H1 (cell line): ENCODE measurements around the gene CDC42EP3. TPM values are rescaled to one million over a fixed set of nuclear protein-coding genes. Genes with fewer than 3 reads are reported as not detected.

Experiments used
- CTCF ChIA-PET: fragments of 300-600 bp; sonication (Branson Sonifier 250); formaldehyde crosslinking; loops from one replicate; lab custom pipeline; 2021; ENCODE audit not compliant: partially characterized antibody; lab: Charles Lee
- POLR2A ChIA-PET: fragments of 300-600 bp; sonication (Branson Sonifier 250); formaldehyde crosslinking; loops from one replicate; lab custom pipeline; 2021; ENCODE audit warnings: inconsistent platforms; ENCODE audit not compliant: partially characterized antibody; lab: Charles Lee
- DNase-seq, 2 experiments: peaks; one replicate each; pipeline versions ENCODE4 v3.0.0 to v3.0.0-alpha.2; 2010 to 2022; ENCODE audit warnings: low spot score in 2 of 2, low read depth in 1 of 2, mixed read lengths in 1 of 2
- FAIRE-seq: peaks from 2 replicates; lab custom pipeline; 2011; peaks lifted over from hg19 to GRCh38; lab: Jason Lieb, UNC
- H2AFZ ChIP-seq: 2 replicates; pipeline ENCODE4 v1.8.1; 2012; ENCODE audit warnings: low read length, inconsistent platforms
- H2AK5ac ChIP-seq: 2 replicates; pipeline ENCODE4 v1.6.1; 2013; ENCODE audit warnings: low read depth, low read length
- H2BK120ac ChIP-seq: replicated peaks from 2 replicates; pipeline ENCODE3; 2013; ENCODE audit warnings: low read depth, low read length, inconsistent platforms
- H2BK12ac ChIP-seq: 2 replicates; pipeline ENCODE4 v1.6.1; 2013; ENCODE audit warnings: low read depth, low read length
- H2BK15ac ChIP-seq: 2 replicates; pipeline ENCODE4 v1.6.1; 2013; ENCODE audit warnings: low read length
- H2BK20ac ChIP-seq: 2 replicates; pipeline ENCODE4 v1.6.1; 2013; ENCODE audit warnings: low read length
- H2BK5ac ChIP-seq: 2 replicates; pipeline ENCODE4 v1.6.1; 2013; ENCODE audit warnings: low read depth, low read length
- H3K14ac ChIP-seq: 2 replicates; pipeline ENCODE4 v1.6.1; 2013; ENCODE audit warnings: inconsistent platforms; ENCODE audit not compliant: insufficient read length
- H3K18ac ChIP-seq: 2 replicates; pipeline ENCODE4 v1.6.1; 2013; ENCODE audit warnings: low read length; ENCODE audit errors: extremely low read depth
- H3K23ac ChIP-seq: 2 replicates; pipeline ENCODE4 v1.6.1; 2013; ENCODE audit warnings: inconsistent platforms; ENCODE audit not compliant: insufficient read length
- H3K23me2 ChIP-seq: 2 replicates; pipeline ENCODE4 v1.6.1; 2013; ENCODE audit warnings: low read depth, low read length
- H3K27ac ChIP-seq: 2 replicates; pipeline ENCODE4 v1.6.1; 2011; ENCODE audit warnings: low read depth, low read length, inconsistent platforms
- H3K27me3 ChIP-seq, 4 experiments: replicated peaks in 1 of 4; 1 replicate in 1 of 4; 2 replicates in 3 of 4; pipeline versions ENCODE4 v1.6.1 to v1.8.1; 2011 to 2013; ENCODE audit warnings: low read length in 3 of 4, mild to moderate bottlenecking in 3 of 4, inconsistent platforms in 2 of 4, mixed read lengths in 2 of 4, moderate library complexity in 1 of 4; ENCODE audit not compliant: control insufficient read depth in 3 of 4, insufficient read depth in 3 of 4; ENCODE audit errors: extremely low read depth in 1 of 4
- H3K36me3 ChIP-seq, 4 experiments: 2 replicates each; pipeline versions ENCODE4 v1.6.1 to v1.8.1; 2011 to 2013; ENCODE audit warnings: mild to moderate bottlenecking in 4 of 4, low read length in 3 of 4, moderate library complexity in 2 of 4, control low read depth in 1 of 4, inconsistent platforms in 1 of 4; ENCODE audit not compliant: insufficient read depth in 4 of 4, control insufficient read depth in 2 of 4
- H3K4ac ChIP-seq: replicated peaks from 2 replicates; pipeline ENCODE3; 2013; ENCODE audit warnings: low read length, low read depth, mixed read lengths, inconsistent platforms; ENCODE audit not compliant: insufficient read length
- H3K4me1 ChIP-seq, 4 experiments: replicated peaks in 1 of 4; 1 replicate in 1 of 4; 2 replicates in 3 of 4; pipeline versions ENCODE4 v1.6.1 to v1.8.1; 2011 to 2013; ENCODE audit warnings: low read length in 3 of 4, inconsistent platforms in 2 of 4, mixed read lengths in 1 of 4; ENCODE audit not compliant: insufficient read depth in 4 of 4, control insufficient read depth in 3 of 4
- H3K4me2 ChIP-seq, 2 experiments: 2 replicates each; pipeline versions ENCODE4 v1.6.1 to v1.8.1; 2011 to 2013; ENCODE audit warnings: low read depth in 2 of 2, low read length in 2 of 2, control low read depth in 1 of 2, inconsistent platforms in 1 of 2, mild to moderate bottlenecking in 1 of 2; ENCODE audit not compliant: insufficient read depth in 1 of 2
- H3K4me3 ChIP-seq, 4 experiments: fragments of 200-600, 300-600 bp in 1 of 4; sonication (generic), shearing (Covaris generic), sonication (Bioruptor Twin) in 1 of 4; 2 replicates each; pipeline versions ENCODE4 v1.5.1 to v1.8.1; 2011 to 2016; ENCODE audit warnings: low read length in 4 of 4, low read depth in 3 of 4, control low read depth in 2 of 4, inconsistent platforms in 2 of 4, mild to moderate bottlenecking in 2 of 4, mixed read lengths in 1 of 4, moderate library complexity in 1 of 4; ENCODE audit not compliant: insufficient read depth in 2 of 4; ENCODE audit errors: extremely low read depth in 1 of 4
- H3K56ac ChIP-seq: replicated peaks from 2 replicates; pipeline ENCODE3; 2013; ENCODE audit warnings: low read depth, mild to moderate bottlenecking, mixed read lengths, low read length, inconsistent platforms; ENCODE audit not compliant: insufficient read length
- H3K79me1 ChIP-seq: 2 replicates; pipeline ENCODE4 v1.6.1; 2013; ENCODE audit warnings: low read depth, low read length, control low read depth
- H3K79me2 ChIP-seq, 2 experiments: 2 replicates each; pipeline versions ENCODE4 v1.6.1 to v1.8.1; 2012 to 2013; ENCODE audit warnings: low read length in 2 of 2, mild to moderate bottlenecking in 2 of 2, inconsistent platforms in 1 of 2; ENCODE audit not compliant: insufficient read depth in 2 of 2, control insufficient read depth in 1 of 2
- H3K9ac ChIP-seq, 4 experiments: replicated peaks in 1 of 4; 1 replicate in 1 of 4; 2 replicates in 3 of 4; pipeline versions ENCODE4 v1.6.1 to v1.8.1; 2011 to 2013; ENCODE audit warnings: low read depth in 3 of 4, low read length in 3 of 4, control low read depth in 2 of 4, mild to moderate bottlenecking in 2 of 4, moderate library complexity in 2 of 4, inconsistent platforms in 1 of 4; ENCODE audit errors: extremely low read depth in 1 of 4
- H3K9me3 ChIP-seq, 2 experiments: 2 replicates each; pipeline versions ENCODE4 v1.6.1 to v1.8.1; 2012 to 2013; ENCODE audit warnings: mild to moderate bottlenecking in 2 of 2, moderate library complexity in 2 of 2, control low read depth in 1 of 2, inconsistent platforms in 1 of 2, low read depth in 1 of 2, low read length in 1 of 2, mixed read lengths in 1 of 2; ENCODE audit not compliant: insufficient read depth in 2 of 2
- H4K20me1 ChIP-seq, 2 experiments: replicated peaks in 1 of 2; 2 replicates each; pipeline versions ENCODE3 to v1.8.1; 2011 to 2013; ENCODE audit warnings: inconsistent platforms in 2 of 2, low read length in 2 of 2, mild to moderate bottlenecking in 1 of 2; ENCODE audit not compliant: insufficient read depth in 2 of 2, control insufficient read depth in 1 of 2
- H4K5ac ChIP-seq: 2 replicates; pipeline ENCODE4 v1.6.1; 2013; ENCODE audit warnings: low read length, low read depth, mixed read lengths, inconsistent platforms; ENCODE audit not compliant: insufficient read length
- H4K8ac ChIP-seq: 2 replicates; pipeline ENCODE4 v1.8.0; 2013; ENCODE audit warnings: mild to moderate bottlenecking, moderate library complexity, low read length, inconsistent platforms; ENCODE audit not compliant: insufficient read depth; ENCODE audit errors: extremely low read depth
- H4K91ac ChIP-seq: replicated peaks from 2 replicates; pipeline ENCODE3; 2013; ENCODE audit warnings: low read length, mixed read lengths, inconsistent platforms; ENCODE audit not compliant: insufficient read length
- EZH2 ChIP-seq: fragments of 200-600 bp; sonication (generic); IDR thresholded peaks from 2 replicates; pipeline ENCODE4 v1.7.1; 2012; ENCODE audit warnings: low read depth, mild to moderate bottlenecking, moderate library complexity, low read length, inconsistent platforms; ENCODE audit not compliant: severe bottlenecking
- GTF2F1 ChIP-seq: IDR thresholded peaks from 2 replicates; pipeline ENCODE4 v1.6.1; 2012; ENCODE audit warnings: low read depth, low read length, improper control_type of control experiment, borderline replicate concordance
- HDAC2 ChIP-seq, 2 experiments: fragments of 300-600 bp in 1 of 2; sonication (generic) in 1 of 2; IDR thresholded peaks; 2 replicates each; pipeline ENCODE4 v1.6.1; 2011 to 2012; ENCODE audit warnings: low read depth in 2 of 2, low read length in 2 of 2, mild to moderate bottlenecking in 2 of 2, moderate library complexity in 2 of 2, borderline replicate concordance in 1 of 2, inconsistent platforms in 1 of 2
- KDM5A ChIP-seq: fragments of 200-600 bp; IDR thresholded peaks from 2 replicates; pipeline ENCODE4 v1.7.1; 2012; ENCODE audit warnings: mild to moderate bottlenecking, low read length, inconsistent platforms, mixed read lengths
- RAD21 ChIP-seq, 2 experiments: IDR thresholded peaks in 1 of 2; conservative IDR thresholded peaks in 1 of 2; 2 replicates each; pipeline ENCODE4 v1.6.1; 2011; ENCODE audit warnings: low read depth in 2 of 2, low read length in 2 of 2, improper control_type of control experiment in 1 of 2, inconsistent platforms in 1 of 2, mild to moderate bottlenecking in 1 of 2, moderate library complexity in 1 of 2
- RXRA ChIP-seq: IDR thresholded peaks from 2 replicates; pipeline ENCODE4 v1.6.1; 2011; ENCODE audit warnings: low read depth, mild to moderate bottlenecking, low read length, moderate library complexity; ENCODE audit not compliant: insufficient read depth
- TEAD4 ChIP-seq: IDR thresholded peaks from 2 replicates; pipeline ENCODE4 v1.6.1; 2012; ENCODE audit warnings: low read depth, low read length, inconsistent platforms, mixed read lengths
- USF2 ChIP-seq: IDR thresholded peaks from 2 replicates; pipeline ENCODE4 v1.6.1; 2011; ENCODE audit warnings: low read length, improper control_type of control experiment
- WGBS, 2 experiments: shearing (Covaris generic) in 1 of 2; methylation state at CpG; one replicate each; pipeline versions ENCODE4 v1.1.6 to v1.1.7; 2013 to 2015; ENCODE audit warnings: low lambda C conversion rate in 2 of 2, mixed read lengths in 2 of 2, inconsistent platforms in 1 of 2, low coverage in 1 of 2, missing lambda C conversion rate in 1 of 2; ENCODE audit not compliant: insufficient replicate concordance in 2 of 2, insufficient coverage in 1 of 2, insufficient read length in 1 of 2; ENCODE audit errors: extremely low coverage in 1 of 2, missing lambda C conversion rate in 1 of 2; 5-methylcytosine and 5-hydroxymethylcytosine counted together
- polyA plus RNA-seq, 7 experiments: library from polyadenylated mRNA; depleted of rRNA in 3 of 7; stranded (reverse) in 5 of 7; unstranded in 2 of 7; fragments of >200 nt in 5 of 7; fragments of 200-250 nt in 2 of 7; gene quantifications; 1 replicate in 5 of 7; 2 replicates in 1 of 7; 4 replicates in 1 of 7; pipeline versions ENCODE4 v1.2.1 to v1.2.3, GENCODE V29; 2011 to 2013; ENCODE audit warnings: missing spikeins in 2 of 7, mixed read lengths in 2 of 7
- total RNA-seq: library from RNA; stranded (reverse); fragmentation: NEBNext Ultra II Directional; extraction: Animal tissue kit (Norgen Biotek cat#: 25700); gene quantifications from 2 replicates; pipeline ENCODE4 v1.2.1, GENCODE V29; 2021

CDC42EP3 gene
- total and polyA plus RNA-seq, 2 of the 8 experiments (the other 6 are each of a cell fraction or from before 2014, with no cell fraction given) = 18.4 to 24.7 TPM

- peaks cover 5% of the 10 kb centered on the region; the same call in 1 of the 2 replicates for H3K79me1 ChIP-seq
- H3K18ac ChIP-seq = peak overlapping the region; percentile 42; the same call in 1 of the 2 replicates
- DNase-seq (peak in 1 of 2 experiments; percentile 70), FAIRE-seq (no peak)
- H2AK5ac ChIP-seq = peak overlapping the region; percentile 91
- H4K91ac ChIP-seq = peak overlapping the region; percentile 51
- peaks cover 0 to 8% of the 10 kb centered on the region in 2 experiments for H4K20me1 ChIP-seq
- no peaks in the 10 kb centered on the region for H3K9me3 ChIP-seq
- H3K14ac ChIP-seq = no peak overlapping the region
- H2BK15ac ChIP-seq = no peak overlapping the region
- H2AFZ ChIP-seq = no peak overlapping the region
- no peak overlapping the region for H4K5ac ChIP-seq
- H3K36me3 ChIP-seq = peaks cover 0 to 4% (median 0%) of the 10 kb centered on the region in 4 experiments; a peak in 1 of 8 replicates
- H3K4me1 ChIP-seq = peaks cover 17 to 42% (median 40%) of the 10 kb centered on the region in 4 experiments
- H3K4me3 ChIP-seq = peak overlapping the region in 1 of 4 experiments; percentile 29; a peak in 2 of 8 replicates
- ChIA-PET CTCF (interaction anchor here (0.7 to 2.5 kb wide), 7 partner anchors 11 to 243 kb away, joined by 3 to 7 read pairs (median 3); no protein-coding TSS in a partner anchor), POLR2A (interaction anchor here (0.7 to 3.5 kb wide), 7 partner anchors 10 to 30 kb away, joined by 3 to 16 read pairs (median 3); partner anchors contain the start of gene CDC42EP3)
- no peak overlapping the region; the same call in 1 of the 2 replicates for H2BK20ac ChIP-seq
- H3K56ac ChIP-seq = no peak overlapping the region
- H4K8ac ChIP-seq = no peak overlapping the region
- H3K23me2 ChIP-seq = 0 out of 2 replicates have a peak, but pooled peaks cover 4% of the 10 kb centered on the region
- H2BK5ac ChIP-seq = peak overlapping the region; percentile 60; the same call in 1 of the 2 replicates
- no peak overlapping the region for H3K4ac ChIP-seq
- H3K27ac ChIP-seq = peak overlapping the region; percentile 13; the same call in 1 of the 2 replicates
- H2BK120ac ChIP-seq = no peak overlapping the region
- peak overlapping the region; percentile 47 to 67 for H3K4me2 ChIP-seq
- WGBS, 2 experiments = 14% methylated on average over 9 of the region's 11 CpGs; no CpG with 5 or more reads in 1 of the 2 experiments
- no peaks in the 10 kb centered on the region; a peak in 1 of 7 replicates for H3K27me3 ChIP-seq
- H3K9ac ChIP-seq = no peak overlapping the region
- H3K79me2 ChIP-seq = peaks cover 2 to 73% of the 10 kb centered on the region in 2 experiments; a peak in 3 of 4 replicates
- H2BK12ac ChIP-seq = peak overlapping the region; percentile 77
- H3K23ac ChIP-seq = no peak overlapping the region
- TF ChIP-seq RXRA (no peak), KDM5A (no peak), RAD21 (IDR thresholded peaks at IDR 0.05 in 1 of 2, conservative IDR thresholded peaks at IDR 0.05 in 1 of 2; ENCODE audit: low read depth in 2 of 2, low read length in 2 of 2) (no peak), HDAC2 (IDR thresholded peaks at IDR 0.05; ENCODE audit: borderline replicate concordance in 1 of 2, low read depth in 2 of 2, low read length in 2 of 2) (peak in 1 of 2 experiments; percentile 57; a peak in 1 of 4 replicates), GTF2F1 (no peak), EZH2 (no peak), TEAD4 (no peak), USF2 (no peak)
Observed at GRCh38 chr2:37656512-37657423, 14.7 kb downstream of the CDC42EP3 start.
